Embryonic facial prominence (tissue), 1 donor: Measurements from ENCODE around the gene COA8.

Experiments
- DNase-seq: peaks from one replicate; pipeline ENCODE4 v3.0.0-alpha.2; 2016; ENCODE audit errors: extremely low spot score

The COA8 gene

DNA sequence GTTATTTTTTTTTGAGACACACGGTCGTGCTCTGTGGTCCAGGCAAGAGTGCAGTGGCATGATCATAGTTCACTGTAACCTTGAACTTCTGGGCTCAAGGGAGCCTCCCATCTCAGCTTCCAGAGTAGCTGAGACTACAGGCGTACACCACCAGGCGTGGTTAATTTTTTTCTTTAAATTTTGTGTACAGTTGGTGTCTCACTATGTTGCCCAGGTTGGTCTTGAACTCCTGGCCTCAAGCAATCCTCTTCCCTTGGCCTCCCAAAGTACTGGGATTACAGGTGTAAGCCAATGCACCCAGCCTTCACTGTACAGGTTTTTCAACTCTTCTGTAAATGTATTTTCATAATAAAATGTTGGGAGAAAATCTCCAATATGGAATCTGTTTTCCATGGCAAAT lies 60.5 kb downstream of the COA8 start:
- DNase-seq, result no peak

DNA sequence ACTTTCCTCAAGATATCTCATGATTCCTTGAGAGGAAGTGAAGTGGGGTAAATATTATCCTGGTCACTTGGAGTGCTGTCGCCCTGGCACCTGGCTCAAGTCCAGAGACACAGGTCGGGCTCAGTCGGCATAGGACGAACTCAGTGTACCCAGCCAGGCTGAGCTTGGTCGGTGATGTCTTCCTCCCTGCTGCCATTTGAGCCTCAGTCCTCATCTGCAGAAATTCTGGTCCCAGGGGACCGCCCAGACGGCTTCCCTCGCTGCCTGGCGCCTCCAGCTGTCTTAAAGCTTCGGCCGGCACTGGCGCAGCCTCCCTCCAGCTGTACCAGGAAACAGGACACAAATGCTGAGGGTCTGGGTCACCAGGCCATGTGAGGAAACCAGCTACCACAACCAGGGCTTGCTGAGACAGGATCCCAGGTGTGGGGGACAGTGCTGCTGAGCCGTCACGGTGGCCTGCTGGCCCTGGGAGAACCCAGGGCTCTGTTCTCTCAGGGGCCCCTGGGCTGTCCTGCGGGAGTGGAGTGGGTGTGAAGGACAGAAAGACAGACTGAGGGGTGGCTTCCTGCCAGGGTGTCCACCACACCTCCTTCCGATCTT lies 61.2 kb downstream of the COA8 start:
- no peak for DNase-seq

GRCh38 chr14:103624860-103625259 lies 62.1 kb downstream of the COA8 start:
- DNase-seq, result no peak

- DNase-seq, result no peak
Measured at GRCh38 chr14:103625356-103626095, 62.8 kb downstream of the COA8 start.

GRCh38 chr14:103626146-103626850 lies 63.5 kb downstream of the COA8 start:
- no peak for DNase-seq

DNA sequence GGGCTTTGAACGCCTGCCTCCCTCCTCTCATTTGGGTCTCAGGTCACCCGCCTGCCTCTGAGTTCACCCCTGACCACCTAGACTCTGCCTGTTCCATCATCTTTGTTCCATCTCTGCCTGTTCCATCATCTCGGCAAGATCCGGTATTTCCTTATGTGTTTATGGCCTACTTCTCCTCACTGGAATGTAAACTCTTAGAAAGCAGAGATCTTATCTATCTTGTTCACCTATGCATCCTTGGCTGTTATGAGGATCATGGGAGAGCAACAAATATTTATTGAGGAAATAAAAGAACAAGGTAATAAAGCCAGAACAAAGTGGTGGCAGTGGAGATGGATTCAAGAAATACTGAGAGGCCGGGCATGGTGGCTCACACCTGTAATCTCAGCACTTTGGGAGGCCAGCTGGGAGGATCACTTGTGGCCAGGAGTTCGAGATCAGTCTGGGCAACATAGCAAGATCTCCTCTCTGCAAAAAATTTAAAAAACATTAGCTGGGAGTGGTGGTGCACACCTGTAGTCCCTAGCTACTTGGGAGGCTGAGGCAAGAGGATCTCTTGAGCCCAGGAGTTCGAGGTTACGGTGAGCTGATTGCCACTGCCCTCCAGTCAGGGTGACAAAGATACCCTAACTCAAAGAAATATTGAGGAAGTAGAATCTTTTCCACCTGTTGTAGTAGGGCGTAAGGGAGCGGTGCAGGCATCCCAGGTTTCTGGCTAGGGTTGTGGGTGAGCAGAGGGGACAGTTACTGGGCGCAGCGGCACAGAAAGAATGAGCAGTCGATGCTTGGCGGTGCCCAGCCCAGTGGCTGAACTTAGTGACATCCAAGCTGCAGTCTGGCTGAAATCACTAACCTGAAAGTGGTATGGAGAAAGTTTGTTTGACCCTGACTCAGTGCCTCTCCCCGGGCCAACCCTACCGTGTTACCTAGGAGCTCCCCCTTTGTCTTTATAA lies 64.6 kb downstream of the COA8 start:
- no peak for DNase-seq

DNA sequence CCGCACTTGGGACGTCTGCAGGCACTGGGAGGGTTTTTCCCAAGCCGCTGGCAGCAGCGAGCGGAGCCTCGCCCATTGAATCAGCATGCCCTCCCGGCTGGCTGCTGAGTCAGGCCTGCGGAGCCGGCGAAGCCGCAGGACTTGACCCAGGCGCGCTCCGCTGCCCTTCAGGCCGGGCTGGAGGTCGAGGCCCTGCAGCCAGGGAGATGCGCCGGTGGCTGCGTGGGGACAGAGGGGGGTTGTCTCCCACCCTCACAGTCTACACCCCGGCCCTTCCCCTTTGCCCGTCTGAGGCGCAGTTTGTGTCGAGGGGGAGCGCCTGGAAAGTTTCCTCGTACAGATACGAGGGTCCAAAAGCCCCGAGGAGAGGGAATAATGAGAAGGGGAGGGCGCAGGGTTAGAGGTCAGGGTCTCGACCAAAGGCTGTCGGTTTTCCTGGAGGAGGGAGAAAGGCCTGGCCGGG lies 65.5 kb downstream of the COA8 start:
- DNase-seq, result no peak

- peak; percentile 62 for DNase-seq
Measured at GRCh38 chr14:103628684-103629502, 66.1 kb downstream of the COA8 start, which contains the start of gene KLC1. Gene KLC1 (plus strand): TSS chr14:103629211. CDS start chr14:103654565, 25,354 bp downstream.

DNA sequence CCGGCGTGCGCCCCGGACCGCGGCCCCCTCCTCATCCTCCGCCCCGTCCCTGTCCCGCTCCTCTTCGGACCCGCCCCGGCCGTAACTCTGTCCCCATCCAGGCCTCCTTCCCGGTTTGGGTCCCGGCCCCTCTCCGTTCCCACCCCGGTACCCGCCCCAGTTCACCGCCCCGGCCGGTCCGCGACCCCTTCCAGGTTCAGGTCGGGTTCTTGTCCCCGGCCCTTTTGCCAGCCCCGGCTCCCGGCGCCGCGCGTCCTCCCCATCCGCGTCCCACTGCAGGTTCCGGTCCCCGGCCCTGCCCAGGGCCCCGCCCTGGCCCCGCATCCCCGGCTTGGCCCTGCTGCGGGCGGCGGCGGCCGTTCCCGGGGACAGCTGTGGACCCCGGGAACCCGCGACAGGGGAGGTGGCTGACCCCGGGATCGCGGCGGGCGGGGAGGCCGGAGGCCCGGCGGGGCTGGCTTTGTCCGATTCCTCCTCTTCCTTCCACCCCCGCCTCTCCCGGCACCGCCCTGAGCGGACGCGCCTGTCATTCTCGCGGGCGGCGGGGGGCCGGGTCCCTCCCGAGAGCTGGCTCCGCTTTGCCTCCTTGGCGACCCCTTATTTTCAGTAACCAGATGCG lies 66.9 kb downstream of the COA8 start:
- no peak for DNase-seq

DNA sequence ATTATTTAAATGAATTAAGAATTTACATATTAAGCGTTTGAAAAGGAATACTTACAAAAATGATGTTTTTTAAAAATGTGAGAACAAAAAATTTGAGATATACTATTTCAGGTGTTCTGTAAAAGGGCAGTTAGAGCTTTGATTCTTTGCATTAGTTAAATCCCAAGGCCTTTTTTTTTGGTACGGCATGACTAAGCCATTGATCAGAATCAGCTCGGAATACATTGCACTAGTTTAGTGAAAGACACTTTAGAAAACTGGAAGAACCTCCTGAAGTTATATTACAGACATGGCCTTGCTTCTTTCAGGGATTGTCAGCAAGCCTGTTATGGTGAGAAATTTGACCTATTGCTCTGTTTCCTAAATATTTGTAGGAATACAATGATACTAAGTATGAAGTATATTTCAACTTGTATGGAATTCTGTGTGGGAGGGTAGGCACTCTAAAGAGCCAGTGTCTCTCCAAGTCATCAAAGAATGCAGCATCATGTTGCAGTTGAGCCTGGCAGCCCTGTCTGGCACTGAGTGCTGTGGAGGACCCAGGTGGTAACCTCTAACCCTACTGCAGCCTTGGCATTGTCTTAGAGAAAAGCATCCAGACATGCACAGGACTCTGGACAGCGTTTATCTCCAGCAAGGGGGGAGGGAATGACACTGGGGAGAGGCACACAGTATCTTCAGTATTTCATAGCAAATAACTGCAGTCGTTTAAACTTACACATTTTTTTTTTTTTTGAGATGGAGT lies 67.8 kb downstream of the COA8 start:
- no peak for DNase-seq

GRCh38 chr14:103633391-103633790 lies 70.6 kb downstream of the COA8 start:
- DNase-seq, result no peak

DNA sequence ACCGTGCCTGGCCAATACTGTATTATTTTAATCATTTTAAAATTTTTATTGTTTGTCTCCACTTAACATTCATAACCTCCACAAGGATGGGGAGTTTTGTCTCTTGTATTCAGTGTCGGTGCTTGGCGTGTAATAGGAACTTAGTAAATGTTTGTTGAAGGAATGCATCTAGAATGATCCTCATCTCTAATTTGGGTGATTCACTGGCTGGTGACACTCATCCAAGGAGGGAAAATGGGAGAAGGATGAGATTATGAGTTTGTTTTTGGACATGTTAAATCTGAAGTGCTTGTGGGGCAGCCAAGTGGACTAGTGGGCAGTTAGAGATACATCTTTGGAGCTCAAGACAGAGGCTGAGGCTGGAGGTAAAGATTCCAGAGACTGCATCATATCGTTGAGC lies 71.4 kb downstream of the COA8 start:
- no peak for DNase-seq

- no peak for DNase-seq
Measured at GRCh38 chr14:103638594-103638993, 75.8 kb downstream of the COA8 start.
